Measurements from ENCODE around the gene ACVR1.
"Not testable (repeated sequence)": the region's sequence is repeated elsewhere in the genome, so short reads cannot be mapped to it uniquely, and the experiment has no call there.

The ACVR1 gene

DNA sequence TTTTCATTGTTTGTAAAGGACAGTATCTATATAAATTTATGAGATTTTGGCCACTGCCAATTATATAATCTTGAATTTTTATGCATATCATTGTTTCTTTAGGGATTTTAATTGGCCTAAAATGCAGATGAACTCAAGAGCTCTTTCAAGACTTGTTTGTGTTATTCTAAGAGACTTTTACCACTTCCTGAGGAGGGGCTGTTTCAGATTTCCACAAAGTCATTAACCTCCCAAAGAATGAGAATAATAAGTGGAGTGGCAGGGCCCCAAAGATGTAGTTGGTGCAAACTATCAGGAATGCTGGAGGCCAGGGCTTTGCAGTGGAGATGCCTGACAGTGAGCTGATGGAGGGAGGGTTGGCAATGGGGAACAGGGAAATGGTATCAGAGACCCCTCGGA is 15.5 kb upstream of the ACVR1 start:
- no peak for DNase-seq

DNA sequence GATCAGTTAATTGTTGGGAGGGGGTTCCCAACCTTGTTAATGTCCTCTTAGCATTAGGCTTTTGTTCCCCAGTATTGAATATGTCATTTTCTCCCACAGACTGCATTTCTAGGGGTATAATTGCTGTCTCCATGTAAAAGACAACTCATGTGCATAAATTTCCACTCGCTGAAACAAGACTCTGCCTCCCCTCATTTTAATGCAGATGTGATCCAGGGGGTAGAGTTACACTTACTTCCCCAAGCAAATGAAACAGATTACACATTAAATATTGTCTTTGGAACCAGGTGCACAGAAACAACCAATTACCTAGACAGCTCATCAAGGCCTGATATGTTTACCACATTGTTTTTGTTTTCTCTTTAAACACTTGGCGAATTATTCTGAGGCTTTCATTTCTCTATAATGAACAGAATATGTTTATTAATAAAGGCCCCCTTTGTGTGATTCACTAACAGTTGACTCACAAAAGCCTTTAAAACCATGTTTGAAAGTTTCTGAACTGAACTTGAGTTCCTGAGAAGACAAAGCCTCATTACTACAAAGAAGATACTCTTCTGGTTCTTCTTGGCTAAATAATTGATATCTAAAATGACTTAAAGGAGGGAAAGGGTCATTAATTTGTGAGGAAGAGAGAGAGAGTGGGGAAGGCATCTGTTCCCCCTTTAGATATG is 15.0 kb upstream of the ACVR1 start:
- no peak for DNase-seq

DNA sequence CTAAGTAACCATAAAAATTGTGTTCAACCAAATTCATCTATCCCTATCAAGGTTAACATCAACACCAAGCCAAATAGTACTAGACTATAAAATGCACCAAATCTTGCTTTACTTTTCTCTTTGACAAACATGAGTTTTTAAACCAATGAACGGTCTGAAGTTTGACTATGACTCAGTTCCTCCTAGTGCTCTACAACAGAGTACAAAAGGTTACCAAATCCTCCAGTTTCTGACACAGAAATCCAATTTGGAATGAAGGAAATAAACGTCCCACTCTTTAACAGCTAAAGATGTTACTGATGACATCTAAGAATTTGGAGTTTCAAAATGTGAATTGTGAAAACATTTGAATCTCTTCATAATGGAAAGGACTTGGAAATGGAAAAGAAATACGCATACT is 11.8 kb upstream of the ACVR1 start:
- no peak for DNase-seq

DNA sequence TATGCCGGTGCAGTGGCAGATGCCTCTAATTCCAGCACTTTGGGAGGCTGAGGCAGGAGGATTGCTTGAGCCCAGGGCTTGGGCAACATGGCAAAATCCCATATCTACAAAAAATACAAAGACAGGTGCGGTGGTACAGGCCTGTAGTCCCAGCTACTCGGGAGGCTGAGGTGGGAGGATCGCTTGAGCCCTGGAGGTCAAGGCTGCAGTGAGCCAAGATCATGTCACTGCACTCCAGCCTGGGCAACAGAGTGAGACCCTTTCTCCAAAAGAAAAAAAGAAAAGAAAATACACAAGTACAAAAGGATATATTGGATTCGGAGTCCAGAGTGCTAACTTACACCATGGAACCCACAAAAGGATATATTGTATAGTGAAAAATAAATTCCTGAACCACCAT is 8.4 kb upstream of the ACVR1 start:
- not testable (repeated sequence) for DNase-seq

DNA sequence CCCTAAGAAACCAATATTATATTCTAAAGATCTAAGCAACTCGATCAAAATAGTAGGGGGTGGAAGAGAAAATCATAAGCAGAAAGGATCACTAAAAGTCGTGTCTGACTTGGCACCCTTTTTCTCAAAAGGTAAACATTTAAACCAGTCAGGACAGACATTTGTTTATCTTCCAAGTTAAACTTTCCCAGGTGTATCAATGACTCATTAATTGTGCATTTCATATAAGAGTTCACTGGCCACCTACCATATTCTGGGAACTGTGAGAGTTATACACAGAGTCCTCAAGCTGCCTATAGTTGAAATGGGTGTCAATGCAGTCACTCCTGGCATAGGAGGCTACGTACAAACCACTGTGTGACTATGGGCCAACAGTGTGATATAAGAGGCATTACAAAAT is 4.8 kb upstream of the ACVR1 start:
- no peak for DNase-seq

DNA sequence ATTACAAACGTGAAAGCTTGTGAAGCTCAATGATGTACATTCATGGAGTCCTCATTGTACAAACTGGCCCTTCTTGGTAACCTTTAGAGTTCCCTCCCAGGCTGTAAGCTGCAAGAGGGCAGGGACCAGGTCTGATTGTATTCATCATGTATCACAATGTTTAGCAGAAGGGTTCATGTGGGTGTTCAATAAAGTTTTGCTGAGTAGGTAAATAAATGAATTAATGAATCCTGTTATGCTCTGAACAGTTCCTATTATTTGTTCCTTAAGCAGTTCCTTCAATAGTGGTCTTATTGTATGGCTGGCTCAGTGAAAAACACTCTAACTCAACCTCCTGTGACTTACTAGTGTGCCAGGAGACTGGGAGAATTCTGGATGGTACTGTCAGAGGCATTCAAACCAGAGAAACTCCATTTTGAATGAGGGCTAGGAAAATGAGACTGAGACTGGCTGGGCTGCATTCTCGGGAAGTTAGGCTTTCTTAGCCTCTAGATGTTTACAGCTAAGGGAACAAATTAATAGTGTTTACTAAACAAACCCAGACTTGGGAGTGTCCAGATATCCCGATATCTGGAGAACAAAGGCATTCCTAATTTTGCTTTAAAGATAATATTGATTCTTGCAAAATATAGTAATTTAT is 1.8 kb upstream of the ACVR1 start:
- no peak for DNase-seq

DNA sequence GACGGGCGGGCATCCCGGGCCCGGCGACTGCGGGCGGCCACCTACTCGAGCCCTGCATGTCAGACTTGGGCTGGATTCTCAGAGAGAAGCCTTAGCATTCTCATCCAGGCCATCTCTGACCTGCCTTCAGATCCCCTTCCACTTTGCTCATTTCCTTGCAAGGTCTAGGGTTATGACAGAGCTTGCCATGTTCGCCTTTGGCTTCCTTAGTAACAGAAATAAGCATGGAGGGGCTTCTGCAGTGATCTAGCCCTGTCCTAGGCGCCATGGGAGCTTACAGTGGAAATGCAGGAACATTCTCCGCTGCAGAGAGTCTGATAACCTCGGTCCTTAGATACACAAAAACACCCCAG is 632 bp upstream of the ACVR1 start:
- DNase-seq, result peak in 1 of 2 donors; percentile 10

DNA sequence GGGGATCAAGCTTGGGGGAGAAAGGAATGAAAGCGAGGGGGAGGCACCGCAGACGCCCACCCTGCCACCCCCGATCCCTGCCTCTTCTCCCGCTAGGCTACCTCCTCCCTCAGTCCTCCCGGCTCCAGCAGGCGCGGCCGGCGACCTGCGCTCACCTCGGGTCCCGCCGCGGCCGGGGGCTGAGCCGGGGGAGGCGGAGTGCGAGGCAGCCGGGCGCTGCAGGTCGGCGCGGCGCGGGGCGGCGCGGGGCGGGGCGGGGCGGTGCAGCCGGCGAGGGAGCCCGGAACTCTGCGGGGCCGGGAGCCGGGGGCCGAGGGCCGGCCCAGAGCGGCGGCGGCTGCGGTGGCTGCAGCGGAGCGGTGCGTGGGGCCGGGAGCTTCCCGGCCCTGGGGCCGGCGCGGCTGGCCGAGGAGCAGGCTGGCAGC is 477 bp downstream of the ACVR1 start:
- no peak for DNase-seq

DNA sequence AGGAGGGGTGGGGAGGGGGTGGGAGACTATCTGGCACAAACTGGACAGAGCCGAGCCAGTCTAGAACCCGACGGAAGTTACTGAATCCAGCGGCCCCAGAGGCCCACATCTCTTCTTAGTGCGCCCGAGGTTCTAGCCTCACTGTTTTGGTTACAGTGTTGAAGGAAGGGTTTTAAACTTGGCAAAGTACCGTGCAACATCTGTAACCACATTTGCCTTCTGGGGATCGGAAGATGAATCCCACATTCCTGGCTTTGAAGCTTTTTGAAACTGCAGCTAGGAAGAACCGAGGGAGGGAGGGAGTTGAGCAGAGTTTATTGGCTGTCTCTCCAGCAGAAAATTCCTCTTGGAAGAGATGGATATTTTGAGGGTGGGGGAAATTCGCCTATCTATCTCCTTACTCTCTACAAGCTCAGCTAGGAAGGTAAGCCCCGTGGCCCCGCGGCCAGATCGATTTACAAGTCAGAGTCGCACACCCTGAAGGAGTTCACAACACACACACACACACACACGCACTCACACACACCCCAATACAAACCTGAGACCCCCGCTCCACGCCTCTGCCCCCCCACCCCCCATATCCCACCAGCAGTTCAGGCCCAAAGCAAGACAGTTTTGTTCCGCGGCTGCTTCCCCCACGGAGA is 1.0 kb downstream of the ACVR1 start:
- peak in 1 of 2 donors; percentile 19 for DNase-seq

DNA sequence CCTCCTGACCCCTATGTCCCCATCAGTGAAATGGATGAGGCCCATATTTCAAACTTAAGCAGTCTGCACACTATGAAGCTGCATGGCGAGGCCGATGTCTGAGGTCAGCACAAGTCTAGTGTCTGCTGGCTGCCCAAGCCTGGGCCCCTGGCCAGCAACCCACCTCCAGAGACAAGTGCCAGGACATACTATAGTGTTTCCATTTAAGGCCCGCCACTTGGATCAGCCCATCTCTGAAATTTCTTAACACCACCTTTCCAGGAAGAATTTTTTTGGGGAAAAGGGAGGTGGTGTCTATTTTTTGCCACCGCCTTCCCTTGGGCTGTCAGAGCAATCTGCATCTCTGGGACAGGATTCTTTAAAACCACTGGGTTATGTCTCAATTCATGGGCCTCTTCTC is 1.8 kb downstream of the ACVR1 start:
- DNase-seq, result no peak

DNA sequence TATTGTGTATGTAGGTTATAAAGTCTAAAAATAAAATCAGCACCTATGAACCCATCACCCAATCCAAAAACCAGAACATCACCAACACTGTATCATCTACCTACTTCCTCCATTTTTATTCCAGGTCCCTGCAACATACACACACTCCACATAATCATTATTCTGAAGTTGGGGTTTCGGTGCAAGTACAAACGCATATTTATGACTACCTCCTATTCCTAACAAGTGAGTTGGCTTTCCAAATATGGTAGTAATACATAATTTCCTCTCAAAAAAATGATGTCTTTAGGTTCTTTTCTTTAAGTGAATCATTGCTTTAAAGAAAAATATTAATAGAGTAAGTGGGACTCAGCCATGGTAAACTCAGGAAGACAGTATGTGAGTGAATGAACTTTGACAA is 3.3 kb downstream of the ACVR1 start:
- DNase-seq, result no peak

DNA sequence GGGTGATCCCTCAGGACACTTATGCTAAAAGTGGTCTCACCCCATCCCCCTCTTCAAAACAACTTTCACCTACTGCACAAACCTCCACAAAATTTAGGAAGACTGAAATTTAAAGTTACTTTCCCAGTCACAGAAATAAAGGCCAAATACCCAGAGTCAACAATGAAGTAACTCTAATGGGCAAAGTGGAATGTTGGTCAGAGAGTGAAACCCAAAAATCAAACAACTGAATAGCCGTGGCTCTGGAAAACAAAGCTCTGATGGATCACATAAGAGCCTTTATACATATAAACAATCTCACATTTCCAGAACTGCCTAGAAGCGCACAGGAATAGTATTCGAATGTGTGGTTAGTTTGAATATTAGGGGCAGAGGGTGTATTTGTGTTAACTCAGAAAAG is 4.7 kb downstream of the ACVR1 start:
- no peak for DNase-seq

DNA sequence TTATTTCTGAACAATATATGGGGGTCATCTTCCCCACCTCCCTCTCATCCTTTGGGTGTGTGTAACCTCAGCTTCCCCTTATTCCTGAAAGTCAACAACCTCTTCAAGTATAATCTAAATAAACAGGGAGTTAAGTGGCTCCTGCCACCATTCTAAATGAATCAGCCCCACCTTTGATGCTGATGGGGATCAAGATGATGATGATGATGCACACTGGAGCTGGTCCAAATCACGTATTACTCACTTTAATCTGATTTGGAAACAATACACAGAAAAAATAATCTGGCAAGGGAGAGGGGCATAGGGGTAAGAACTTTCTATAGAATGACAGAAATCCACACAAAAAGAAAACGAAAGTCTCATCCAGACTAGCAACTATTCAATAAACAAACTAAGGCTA is 7.1 kb downstream of the ACVR1 start:
- no peak for DNase-seq

DNA sequence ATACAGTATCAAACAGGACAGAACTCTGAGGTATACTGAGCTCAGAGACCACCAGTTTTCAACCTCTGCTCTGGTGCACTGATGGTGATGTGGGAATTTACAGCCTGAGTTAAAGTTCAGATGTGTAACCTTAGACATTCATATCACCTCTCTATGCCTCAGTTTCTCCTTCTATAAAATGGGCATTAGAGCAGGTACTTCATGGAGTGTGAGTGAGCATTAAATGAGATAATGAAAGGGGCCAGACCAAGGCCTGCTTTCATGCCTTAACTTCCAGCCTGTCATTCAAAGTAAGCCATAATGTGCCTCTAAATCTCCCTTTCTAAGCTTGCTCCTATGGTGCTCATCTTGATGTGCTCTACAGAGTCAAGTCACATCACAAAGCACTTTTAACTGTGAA is 8.4 kb downstream of the ACVR1 start:
- DNase-seq, result no peak

DNA sequence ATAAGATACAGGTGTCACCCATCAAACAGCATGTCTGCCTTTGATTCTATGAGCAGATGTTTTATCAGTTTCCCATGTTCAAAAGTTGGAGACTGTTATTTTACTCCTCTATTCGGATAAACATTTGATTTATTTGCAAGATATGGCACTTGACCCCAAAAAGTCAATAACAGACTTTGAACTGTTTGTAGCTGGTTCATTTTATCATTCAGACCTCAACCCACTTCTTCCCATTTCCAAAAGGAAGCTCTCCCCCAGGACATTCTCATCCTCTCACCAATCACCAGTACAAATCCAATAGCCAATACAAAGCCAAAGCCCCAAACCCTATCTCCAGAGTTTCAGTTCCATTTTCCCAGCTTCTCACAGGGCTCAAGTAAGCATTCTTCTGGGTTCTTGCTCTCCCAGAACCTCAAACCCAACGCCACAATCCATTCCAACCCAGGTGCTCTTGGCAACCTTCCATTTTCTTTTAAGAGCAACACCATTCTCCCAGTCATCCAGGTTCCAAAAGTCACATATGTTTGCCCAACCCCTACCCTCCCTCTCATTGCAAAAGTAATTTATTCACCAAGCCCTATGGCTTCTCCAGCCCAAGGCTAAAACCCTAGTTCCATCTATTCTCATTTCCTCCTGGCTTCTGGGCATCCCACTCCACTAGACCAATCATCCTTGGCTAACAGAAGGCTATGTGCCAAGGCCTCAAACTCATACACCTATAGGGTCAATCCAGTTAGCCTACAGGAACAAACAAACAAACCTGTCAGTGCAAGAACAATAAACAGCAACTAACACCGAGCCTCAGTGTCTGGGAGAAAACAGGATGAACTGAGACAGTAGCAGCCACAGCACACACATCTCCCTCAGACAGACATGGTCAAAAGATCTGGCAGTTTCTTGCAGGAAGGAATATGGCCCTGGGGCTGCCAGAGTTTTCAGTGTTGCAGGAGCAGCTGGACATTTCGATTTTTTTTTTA is 9.2 kb downstream of the ACVR1 start:
- DNase-seq, result no peak

DNA sequence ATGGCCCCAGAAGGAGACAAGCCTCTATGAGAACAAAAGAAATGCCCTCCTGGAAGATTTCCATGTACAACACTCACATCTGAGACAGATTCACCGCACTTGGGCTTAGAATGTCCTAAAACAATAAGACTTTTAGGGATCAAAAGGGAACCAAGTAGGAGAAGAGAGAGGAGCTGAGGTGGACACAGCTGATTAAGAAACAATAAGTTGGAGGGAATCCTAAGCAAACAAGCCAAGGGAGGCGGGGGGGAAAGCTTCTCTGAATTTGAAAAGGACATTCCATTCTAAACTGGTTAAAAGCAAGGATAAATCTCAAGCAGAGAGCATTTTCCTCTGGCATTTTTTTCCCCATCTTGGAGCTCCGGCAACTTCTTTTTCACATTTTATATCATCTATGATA is 9.9 kb downstream of the ACVR1 start:
- DNase-seq, result no peak

DNA sequence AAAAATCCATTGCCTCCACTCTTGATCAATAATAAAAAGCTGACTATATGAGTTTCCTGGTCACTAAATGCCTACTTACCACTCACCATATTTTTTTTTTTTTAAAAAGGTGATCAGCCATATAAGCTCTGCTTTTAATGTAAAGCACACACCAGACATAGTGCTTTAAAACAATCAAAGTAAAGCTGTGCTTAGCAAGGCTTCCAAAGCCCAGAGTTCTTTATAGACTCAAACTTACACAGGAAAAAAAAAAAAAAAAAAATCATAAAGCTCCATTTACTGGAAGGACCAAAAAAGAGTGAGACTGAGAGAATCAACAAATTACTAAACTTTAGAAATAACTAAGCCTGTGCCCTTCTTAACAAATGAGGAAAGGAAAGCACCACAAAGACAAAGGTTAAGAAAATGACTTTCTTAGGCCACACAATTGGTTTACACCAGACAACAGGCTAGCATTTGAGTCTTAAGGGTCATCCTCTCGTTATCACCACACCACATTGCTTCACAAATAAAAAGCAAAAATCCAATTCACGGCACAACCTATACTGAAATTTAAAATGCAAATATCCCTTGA is 11.2 kb downstream of the ACVR1 start:
- no peak for DNase-seq

DNA sequence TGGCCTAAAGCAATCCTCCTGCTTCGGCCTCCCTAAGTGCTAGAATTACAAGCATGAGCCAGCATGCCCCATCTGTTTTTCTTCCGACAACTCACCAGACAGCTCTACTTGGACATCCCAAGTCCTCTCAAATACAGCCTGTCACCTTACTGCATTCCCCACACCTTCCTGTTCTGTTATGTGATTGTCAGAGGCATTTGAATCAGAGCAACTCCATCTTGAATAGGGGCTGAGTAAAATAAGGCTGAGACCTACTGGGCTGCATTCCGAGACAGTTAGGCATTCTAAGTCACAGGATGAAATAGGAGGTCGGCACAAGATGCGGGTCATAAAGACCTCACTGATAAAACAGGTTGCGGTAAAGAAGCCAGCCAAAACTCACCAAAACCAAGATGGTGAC is 17.3 kb downstream of the ACVR1 start:
- DNase-seq, result no peak

DNA sequence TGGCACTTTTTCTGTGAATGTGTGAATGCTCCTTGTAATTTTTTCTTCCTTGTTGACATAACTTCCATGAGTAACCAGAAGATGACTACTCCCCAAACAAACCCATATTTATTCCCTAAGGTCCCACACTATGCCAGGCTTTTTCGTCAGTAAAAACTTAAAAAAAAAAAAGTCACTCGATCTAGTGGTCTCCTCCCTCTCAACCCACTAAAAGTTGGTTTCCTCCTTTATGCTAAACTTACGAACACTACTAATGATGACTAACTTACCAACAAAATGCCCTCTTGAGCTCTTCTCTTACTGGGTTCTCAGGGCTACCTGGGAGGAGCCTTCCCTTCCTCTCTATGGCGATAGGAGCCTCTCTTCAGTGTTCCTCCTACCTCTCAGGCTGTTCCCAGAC is 18.2 kb downstream of the ACVR1 start:
- no peak for DNase-seq

DNA sequence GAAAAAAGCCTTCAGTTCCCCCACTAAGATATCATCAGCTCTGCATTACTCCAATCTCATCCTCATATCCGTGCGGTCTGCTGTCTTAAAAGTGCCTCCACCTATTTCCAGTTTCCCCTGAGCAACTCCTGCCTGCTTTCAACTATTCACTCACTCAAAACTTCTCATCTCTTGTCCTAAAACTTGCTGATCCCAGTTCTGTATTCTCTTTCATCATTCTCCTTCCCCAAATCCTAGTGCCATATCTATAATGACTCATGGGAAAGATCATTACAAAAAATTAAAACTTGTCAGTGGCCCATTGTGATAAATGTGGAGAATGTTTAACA is 20.0 kb downstream of the ACVR1 start:
- DNase-seq, result no peak

DNA sequence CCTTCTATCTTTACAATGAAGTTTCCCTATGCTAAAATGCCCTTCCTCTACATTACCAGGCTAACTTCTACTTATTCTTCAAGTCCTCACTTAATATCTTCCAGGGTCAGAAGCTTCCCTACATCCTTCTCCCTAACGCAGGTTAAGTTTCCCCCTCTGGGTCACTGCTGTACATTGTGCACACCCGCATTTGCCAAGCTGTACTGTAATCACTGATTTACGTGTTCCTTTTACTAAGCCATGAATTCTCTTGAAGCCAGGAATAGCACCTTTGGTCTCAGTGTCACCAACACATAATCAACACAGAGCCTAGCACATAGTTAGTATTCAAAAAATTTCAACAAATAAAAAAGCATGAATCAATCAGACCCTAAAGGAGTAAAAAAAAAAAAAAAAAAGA is 22.3 kb downstream of the ACVR1 start:
- no peak for DNase-seq

DNA sequence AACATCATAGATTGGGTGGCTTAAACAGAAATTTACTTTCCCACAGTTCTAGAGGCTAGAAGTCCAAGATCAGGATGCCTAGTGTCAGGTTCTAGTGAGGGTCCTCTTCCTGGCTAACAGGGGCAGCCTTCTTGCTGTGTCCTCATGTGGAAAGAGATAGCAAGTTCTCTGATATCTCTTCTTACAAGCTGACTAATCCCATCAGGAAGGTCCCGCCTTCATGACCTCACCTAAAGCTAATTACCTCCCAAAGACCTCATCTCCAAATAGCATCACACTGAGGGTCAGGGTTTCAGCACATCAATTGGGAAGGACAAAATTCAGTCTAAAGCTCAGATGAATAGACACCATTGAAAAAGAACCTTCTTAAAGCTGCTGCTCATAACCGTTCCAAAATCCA is 22.9 kb downstream of the ACVR1 start:
- no peak for DNase-seq

DNA sequence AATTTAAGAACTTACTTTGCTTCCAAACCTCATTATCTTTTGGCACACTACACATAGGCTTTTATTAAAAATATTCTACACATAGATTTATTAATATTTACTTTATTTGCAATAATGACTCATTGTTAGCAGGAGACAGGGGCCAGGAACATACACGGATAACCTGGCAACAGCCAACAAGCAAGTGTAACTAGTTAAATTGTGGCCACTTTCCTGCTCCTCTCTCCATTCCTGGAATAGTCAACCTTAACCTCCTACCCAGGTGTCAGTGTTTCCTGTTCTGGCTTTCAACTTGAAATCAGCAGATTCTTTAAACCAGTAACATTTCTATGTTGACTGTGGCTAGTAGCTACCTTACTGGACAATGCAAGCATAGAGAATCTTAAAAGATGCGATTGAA is 26.5 kb downstream of the ACVR1 start:
- no peak for DNase-seq
